ENCODE measurements around the gene MT1F.

MT1F gene

GRCh38 chr16:56625943-56626654 is 31.7 kb upstream of the MT1F start:
- peak; percentile 71 for DNase-seq (ENCODE audit: low spot score)

DNA sequence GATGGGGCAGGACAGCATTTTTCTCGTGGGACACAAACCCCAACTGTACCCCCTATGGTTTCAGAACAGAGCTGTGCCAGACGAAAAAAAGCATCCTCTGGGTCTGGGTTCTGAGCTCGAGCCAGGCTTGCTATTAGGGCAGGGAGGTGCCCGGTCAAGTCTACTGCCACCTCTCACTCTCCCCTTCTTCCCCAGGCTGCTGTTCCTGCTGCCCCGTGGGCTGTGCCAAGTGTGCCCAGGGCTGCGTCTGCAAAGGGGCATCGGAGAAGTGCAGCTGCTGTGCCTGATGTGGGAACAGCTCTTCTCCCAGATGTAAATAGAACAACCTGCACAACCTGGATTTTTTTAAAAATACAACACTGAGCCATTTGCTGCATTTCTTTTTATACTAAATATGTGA is 31.1 kb upstream of the MT1F start:
- no peak for DNase-seq (ENCODE audit: low spot score)

DNA sequence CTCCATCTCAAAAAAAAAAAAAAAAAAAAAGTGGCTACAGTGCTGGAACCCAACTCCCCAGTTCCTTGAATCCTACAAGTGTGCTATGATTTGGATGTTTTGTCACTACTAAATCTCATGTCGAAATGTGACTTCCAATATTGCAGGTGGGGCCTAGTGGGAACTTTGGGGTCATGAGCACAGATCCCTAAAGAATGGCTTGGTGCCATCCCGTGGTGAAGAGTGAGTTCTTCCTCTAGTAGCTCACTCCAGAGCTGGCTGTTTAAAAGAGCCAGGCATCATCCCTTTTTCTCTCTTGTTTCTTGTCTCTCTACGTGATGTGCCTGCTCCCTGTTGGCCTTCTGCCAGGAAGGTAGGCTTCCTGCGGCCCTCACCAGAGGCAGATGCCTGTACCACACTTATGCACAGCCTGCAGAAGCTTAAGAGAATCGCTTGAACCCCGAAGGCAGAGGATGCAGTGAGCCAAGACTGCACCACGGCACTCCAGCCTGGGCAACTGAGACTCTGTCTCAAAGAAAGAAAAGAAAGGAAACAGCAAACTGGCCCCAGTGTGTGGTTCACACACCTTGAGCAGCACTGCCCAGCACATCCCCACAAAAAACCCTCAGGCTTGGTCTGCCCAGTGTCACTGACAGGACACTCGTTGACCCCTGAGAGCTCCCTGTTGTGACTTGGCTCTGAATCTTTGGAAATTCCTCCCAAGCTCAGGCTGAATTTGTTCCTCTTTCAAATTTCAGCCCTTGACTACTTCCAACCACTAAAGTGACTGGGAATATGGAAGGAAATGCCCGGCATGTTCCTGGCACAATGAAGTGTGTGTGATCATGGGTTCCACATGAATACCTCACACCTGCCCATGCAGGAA is 29.0 kb upstream of the MT1F start:
- no peak for DNase-seq (ENCODE audit: low spot score)

- DNase-seq (ENCODE audit: low spot score): no peak
These were observed 28.2 kb upstream of the MT1F start for GRCh38 chr16:56629531-56629930.

DNA sequence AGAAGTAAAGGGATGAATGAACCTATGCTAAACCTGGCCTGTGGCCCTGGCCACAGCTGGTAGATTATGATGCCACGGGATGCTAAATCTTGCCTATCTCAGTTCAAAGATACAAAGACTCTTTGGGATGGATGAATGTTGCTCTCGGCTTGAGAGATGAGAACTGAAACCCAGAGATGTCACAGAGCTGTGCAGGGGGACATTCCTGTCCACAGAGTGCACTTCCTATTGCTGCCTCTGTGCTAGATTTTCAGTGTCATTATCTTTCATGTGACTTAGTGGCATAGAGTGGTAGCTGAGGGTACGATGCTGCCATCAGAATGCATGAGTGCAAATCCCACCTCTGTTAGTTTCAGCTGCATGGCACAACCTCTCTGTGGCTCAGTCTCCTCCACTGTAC is 27.6 kb upstream of the MT1F start:
- no peak for DNase-seq (ENCODE audit: low spot score)

- no peak for DNase-seq (ENCODE audit: low spot score)
These were observed 26.6 kb upstream of the MT1F start for GRCh38 chr16:56631197-56631596.

- DNase-seq (ENCODE audit: low spot score): no peak
These were observed 26.0 kb upstream of the MT1F start for GRCh38 chr16:56631832-56632155.

GRCh38 chr16:56632156-56632847 is 25.5 kb upstream of the MT1F start, which contains the start of gene MT1M:
Gene MT1M (plus strand): TSS chr16:56632659. CDS start chr16:56632732, 73 bp downstream.
- peak; percentile 71 for DNase-seq (ENCODE audit: low spot score)

DNA sequence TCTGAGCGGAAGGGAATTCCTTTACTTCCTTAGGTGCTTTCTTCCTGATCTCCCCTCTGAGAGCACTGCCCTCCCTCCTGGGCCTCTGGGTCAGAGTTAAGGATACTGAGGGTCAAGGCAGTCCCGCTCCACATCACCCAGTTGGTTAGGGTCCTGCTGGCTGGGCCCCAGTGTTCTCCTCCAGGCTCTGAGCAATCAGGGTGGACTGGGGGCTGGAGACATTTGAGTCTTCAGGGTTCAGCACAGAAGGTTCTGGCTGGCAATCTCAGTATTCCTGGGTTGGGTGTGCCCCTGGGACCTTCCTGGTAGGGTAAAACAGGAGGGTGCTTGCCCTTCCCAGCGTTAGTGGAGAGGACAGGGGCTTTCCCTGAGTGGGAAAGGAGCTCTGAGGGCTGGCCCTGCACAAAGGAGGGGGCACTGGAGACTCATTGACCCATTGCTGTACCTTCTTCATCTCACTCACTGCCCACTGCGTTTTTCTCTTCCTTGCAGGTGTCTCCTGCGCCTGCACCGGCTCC is 24.9 kb upstream of the MT1F start:
- no peak for DNase-seq (ENCODE audit: low spot score)

DNA sequence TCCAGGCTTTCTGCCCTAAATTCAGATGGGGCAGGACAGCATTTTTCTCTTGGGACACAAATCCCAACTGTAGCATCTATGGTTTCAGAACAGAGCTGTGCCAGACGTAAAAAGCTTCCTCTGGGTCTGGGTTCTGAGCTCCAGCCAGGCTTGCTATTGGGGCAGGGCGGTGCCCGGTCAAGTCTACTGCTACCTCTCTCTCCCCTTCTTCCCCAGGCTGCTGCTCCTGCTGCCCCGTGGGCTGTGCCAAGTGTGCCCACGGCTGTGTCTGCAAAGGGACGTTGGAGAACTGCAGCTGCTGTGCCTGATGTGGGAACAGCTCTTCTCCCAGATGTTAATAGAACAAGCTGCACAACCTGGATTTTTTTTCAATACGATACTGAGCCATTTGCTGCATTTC is 24.2 kb upstream of the MT1F start:
- no peak for DNase-seq (ENCODE audit: low spot score)

DNA sequence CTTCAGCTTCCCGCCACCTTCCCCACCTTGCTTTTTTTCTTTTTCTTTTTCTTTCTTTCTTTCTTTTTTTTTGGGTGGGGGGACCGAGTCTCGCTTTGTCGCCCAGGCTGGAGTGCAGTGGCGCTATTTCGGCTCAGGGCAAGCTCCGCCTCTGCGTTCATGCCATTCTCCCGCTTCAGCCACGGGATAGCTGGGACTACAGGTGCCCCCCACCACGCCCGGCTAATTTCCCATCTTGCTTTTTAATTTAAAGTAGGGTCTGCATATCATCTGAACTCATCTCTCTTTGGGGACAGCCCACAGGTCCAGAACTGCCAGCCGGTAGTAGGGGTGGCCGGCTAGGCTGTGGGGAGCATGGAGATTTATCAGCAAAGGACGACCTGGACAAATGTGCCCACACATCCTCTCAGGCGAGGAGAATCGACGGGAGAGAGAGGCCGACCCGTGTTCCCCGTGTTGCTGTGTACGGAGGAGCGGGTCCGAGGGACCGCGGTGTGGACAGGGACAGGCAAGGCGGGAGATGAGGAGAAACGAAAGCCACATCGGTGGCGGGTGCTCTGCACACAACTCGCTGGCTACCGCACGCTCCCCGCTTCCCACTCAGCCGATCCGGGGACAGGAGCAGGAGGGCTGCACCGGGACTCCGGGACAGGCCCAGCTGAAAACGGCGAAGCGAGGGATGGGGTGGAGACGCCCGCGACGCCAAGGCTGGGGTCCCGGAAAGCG is 22.9 kb upstream of the MT1F start:
- DNase-seq (ENCODE audit: low spot score): no peak

DNA sequence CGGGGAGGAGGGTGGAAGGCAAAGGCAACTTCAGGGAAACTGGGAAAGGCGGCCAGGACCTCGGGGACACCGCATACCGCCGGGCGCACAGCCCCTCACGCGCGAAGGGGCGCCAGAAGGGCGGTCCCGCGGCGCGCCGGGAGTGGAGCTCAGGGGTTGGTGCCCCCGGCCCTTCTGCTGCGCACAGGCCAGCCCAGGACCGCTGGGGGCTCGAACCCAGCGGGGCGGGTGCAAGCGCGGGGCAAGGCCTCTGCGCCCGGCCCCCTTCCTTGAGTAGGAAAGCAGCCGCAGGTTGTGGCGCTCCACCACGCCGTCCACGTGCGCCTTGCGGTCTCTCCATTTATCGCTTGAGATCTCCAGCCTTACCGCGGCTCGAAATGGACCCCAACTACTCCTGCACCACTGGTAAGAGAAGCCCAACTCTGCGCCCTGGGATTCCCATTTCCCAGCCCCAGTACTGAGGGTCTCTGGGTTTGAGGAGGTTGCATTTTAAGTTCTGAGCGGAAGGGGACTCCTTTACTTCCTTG is 22.3 kb upstream of the MT1F start:
- no peak for DNase-seq (ENCODE audit: low spot score)

- no peak for DNase-seq (ENCODE audit: low spot score)
These were observed 20.9 kb upstream of the MT1F start for GRCh38 chr16:56636616-56637413.

DNA sequence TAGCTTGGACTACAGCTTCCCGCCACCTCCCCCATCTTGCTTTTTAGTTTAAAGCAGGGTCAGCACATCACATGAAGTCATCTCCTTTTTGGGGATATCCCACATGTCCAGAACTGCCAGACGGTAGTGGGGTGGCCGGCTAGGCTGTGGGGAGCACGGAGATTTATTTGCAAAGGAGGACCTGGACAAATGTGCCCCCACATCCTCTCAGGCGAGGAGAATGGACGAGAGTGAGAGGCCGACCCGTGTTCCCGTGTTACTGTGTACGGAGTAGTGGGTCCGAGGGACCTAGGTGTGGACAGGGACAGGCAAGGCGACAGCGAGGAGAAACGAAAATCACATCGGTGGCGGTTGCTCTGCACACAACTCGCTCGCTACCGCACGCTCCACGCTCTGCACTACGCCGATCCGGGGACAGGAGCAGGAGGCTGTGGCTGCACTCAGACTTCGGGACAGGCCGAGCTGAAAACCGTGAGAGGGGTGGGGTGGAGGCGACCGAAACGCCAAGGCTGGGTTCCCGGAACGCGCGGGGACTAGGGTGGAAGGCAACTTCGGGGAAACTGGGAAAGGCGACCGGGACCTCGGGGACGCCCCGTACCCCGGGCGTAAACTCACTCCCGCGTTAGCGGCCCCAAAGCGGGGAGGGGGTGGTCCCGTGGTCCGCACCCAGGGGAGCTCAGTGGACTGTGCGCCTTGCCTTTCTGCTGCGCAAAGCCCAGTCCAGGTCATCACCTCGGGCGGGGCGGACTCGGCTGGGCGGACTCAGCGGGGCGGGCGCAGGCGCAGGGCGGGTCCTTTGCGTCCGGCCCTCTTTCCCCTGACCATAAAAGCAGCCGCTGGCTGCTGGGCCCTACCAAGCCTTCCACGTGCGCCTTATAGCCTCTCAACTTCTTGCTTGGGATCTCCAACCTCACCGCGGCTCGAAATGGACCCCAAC is 19.7 kb upstream of the MT1F start, which contains the start of gene MT1A:
TSS of gene MT1A (plus strand) at position 853 of the 937 bp plus-strand sequence. CDS start at position 926, 73 bp downstream.
- peak; percentile 69 for DNase-seq (ENCODE audit: low spot score)

- no peak for DNase-seq (ENCODE audit: low spot score)
These were observed 18.7 kb upstream of the MT1F start for GRCh38 chr16:56639045-56639444.

GRCh38 chr16:56640076-56640475 is 17.7 kb upstream of the MT1F start:
- DNase-seq (ENCODE audit: low spot score): no peak

- no peak for DNase-seq (ENCODE audit: low spot score)
These were observed 16.6 kb upstream of the MT1F start for GRCh38 chr16:56641166-56641565.

- peak; percentile 50 for DNase-seq (ENCODE audit: low spot score)
These were observed 14.5 kb upstream of the MT1F start for GRCh38 chr16:56643080-56643778.

DNA sequence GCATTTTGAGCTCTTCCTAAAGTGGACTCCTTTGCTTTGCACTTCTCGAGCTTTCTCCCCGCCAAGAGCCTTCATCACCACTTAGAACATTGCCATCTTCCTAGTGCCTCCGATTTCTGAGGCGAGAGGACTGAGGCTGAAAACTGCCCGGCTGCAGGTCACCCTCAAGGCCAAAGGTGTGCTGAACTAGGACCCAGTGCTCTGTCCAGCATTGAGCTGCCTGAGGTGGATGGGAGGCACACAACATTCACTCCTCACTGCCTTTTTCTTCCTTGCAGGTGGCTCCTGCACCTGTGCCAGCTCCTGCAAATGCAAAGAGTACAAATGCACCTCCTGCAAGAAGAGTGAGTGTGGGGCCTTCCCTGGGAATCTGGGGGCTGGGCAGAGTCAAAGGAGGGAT is 13.9 kb upstream of the MT1F start:
- DNase-seq (ENCODE audit: low spot score): no peak

Data from hepatic stellate cell (primary cell).